Renal cortex interstitium (tissue), 11 donors: ENCODE results near the gene B3GAT2. TPM values are rescaled to one million over a fixed set of nuclear protein-coding genes. Genes with fewer than 3 reads are reported as not detected.

Source experiments
- DNase-seq, 11 donors: peaks; one replicate each; pipeline ENCODE4 v3.0.0-alpha.2; 2013; ENCODE audit warnings: low read depth in 9 of 11, low spot score in 4 of 11; ENCODE audit errors: extremely low read depth in 1 of 11
- polyA plus RNA-seq, 3 donors: library from polyadenylated mRNA; unstranded; fragments of 120-200 nt; gene quantifications; one replicate each; pipeline ENCODE4 v1.2.1, GENCODE V29; 2013; ENCODE audit not compliant: insufficient read length in 3 of 3

The B3GAT2 gene
- polyA plus RNA-seq, 3 donors: 0.96 to 2.4 (median 1.1) TPM

- DNase-seq: no peak
Measured at GRCh38 chr6:70849348-70850069, 107.4 kb downstream of the B3GAT2 start.

GRCh38 chr6:70847106-70848084, 109.5 kb downstream of the B3GAT2 start:
- no peak for DNase-seq

GRCh38 chr6:70846207-70846835, 110.5 kb downstream of the B3GAT2 start:
- no peak for DNase-seq

GRCh38 chr6:70844301-70844700, 112.6 kb downstream of the B3GAT2 start:
- no peak for DNase-seq

GRCh38 chr6:70843328-70843918, 113.4 kb downstream of the B3GAT2 start:
- no peak for DNase-seq

DNA sequence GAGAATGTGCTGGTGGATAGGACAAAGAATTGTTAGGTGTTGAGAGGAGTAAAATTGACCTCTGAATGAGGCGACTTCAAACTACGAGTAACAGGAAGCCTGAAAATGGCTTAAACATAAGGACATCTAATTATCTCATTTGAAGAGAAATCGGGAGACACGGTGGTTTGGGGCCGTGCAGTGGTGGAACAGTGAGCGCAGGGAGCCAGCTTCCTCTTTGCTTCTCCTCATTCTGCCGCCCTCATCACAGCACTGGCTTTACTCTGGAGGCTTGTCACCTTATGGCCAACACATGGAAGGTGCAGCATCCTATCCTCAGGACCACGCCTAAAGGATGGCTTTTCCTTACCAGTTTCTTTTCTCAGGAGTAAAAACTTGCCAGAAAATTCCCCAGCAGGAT, 114.3 kb downstream of the B3GAT2 start:
- no peak for DNase-seq

DNA sequence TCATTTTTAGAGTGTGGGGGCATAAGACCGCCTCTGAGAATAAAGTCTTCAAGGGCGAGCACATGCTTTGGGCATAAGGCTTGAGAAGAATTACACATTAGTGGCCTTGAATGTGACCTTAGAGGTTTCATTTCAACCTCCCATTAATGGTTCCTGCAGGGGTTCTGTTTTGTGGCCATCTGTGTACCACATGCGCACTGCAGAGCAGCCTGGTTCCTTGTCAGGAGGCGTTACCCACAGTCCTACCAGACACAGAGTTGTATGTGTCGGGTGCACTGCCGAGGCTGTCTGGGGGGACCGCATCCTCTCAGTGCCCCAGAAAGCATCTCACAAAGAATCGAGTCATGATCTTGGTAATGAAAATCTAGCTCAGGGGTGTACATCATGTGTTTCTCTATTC, 115.7 kb downstream of the B3GAT2 start:
- no peak for DNase-seq

- DNase-seq: no peak
Measured at GRCh38 chr6:70839286-70840266, 117.3 kb downstream of the B3GAT2 start.

GRCh38 chr6:70838907-70839285, 118.0 kb downstream of the B3GAT2 start:
- no peak for DNase-seq

DNA sequence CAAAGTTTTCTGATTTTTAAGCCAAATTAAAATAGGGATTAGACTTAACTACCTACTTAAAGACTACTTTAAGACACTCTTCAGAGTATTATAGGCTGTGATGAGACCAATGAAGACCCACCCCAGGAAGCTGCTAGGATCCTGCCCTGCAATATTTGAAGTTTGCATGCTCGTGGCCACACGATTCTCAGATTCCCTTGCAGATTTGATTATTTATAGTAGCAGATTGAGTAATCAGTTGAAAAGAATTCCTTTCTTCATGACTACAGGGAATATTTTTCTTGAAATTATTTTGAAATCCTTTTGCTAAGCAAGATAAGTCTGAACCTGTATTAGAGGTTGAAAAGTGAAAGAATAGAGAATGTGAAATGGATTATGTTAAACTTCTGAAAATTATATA, 122.3 kb downstream of the B3GAT2 start:
- no peak for DNase-seq

DNA sequence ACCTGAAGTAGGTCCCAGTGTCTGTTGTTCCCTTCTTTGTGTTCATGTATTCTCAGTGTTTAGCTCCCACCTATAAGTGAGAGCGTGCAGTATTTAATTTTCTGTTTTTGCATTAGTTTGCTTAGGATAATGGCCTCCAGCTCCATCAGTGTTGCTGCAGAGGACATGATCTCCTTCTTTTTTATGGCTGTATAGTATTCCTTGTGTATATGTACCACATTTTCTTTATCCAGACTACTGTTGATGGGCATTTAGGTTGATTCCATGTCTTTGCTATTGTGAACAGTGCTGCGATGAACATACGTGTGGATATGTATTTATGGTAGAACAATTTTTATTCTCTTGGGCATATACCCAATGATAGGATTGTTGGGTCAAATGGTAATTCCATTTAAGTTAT, 125.4 kb downstream of the B3GAT2 start:
- DNase-seq: no peak

GRCh38 chr6:70823651-70824050, 133.2 kb downstream of the B3GAT2 start:
- DNase-seq: no peak

GRCh38 chr6:70821751-70822150, 135.1 kb downstream of the B3GAT2 start:
- no peak for DNase-seq

DNA sequence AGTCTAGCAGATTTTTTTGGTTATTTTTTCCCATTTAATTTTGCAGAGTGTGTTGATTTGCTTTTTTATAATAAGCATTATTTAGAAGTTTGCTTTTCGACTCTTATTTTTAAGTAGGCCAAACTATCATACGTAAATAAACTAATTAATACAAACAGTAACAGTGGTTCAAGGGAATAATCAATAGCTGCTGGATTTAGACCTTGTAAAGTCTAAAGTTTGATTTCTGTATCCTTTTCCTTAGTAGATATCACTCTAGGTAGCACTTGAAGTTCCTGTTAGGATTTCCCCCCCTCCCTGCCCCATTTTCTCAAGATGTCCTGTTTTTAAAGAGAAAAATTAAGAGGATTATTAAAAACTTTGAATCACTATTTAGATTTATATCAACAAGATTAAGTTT, 136.1 kb downstream of the B3GAT2 start:
- DNase-seq: no peak

GRCh38 chr6:70819646-70820045, 137.2 kb downstream of the B3GAT2 start:
- DNase-seq: no peak

- no peak for DNase-seq
Measured at GRCh38 chr6:70813885-70814284, 143.0 kb downstream of the B3GAT2 start.

- DNase-seq: no peak
Measured at GRCh38 chr6:70811788-70812187, 145.1 kb downstream of the B3GAT2 start.
